Fibroblast of skin of left quadriceps (primary cell): ENCODE data around the gene CAMSAP2.
A peak's percentile ranks its signal among the peaks of the same experiment; 100 is the strongest.
"Not testable (repeated sequence)": the region's sequence is repeated elsewhere in the genome, so short reads cannot be mapped to it uniquely, and the experiment has no call there.

Experiments used
- DNase-seq, 2 experiments: peaks; one replicate each; pipeline ENCODE4 v3.0.0-alpha.2; 2013; ENCODE audit warnings: low read depth in 2 of 2

CAMSAP2 gene

GRCh38 chr1:200738949-200739651 is 407 bp downstream of the CAMSAP2 start:
- peak; percentile 64 to 66 for DNase-seq

- DNase-seq = no peak
These were observed 1.2 kb downstream of the CAMSAP2 start for GRCh38 chr1:200739702-200740570.

GRCh38 chr1:200740571-200741208 is 2.0 kb downstream of the CAMSAP2 start:
- DNase-seq = no peak

- DNase-seq = no peak
These were observed 3.0 kb downstream of the CAMSAP2 start for GRCh38 chr1:200741551-200742207.

GRCh38 chr1:200744143-200744542 is 5.5 kb downstream of the CAMSAP2 start:
- DNase-seq = no peak

DNA sequence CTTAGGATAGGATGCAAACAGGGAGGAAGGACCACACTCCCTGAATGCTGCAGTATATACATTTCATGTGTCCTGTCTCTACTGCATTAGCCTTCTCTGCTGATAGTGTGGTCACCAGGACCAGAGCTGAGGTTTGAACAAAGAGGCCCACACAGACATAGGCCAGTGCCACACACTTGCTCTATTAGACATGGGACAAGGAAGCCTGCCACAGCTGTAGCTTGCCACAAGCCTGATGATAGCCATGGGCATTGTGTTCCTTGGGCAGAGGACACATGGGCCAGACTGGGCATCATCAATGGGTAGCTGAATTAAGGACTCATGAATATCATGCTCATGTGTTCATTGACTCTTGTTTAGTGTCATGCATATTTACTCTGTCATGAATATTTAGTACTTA is 10.4 kb downstream of the CAMSAP2 start:
- DNase-seq = no peak

DNA sequence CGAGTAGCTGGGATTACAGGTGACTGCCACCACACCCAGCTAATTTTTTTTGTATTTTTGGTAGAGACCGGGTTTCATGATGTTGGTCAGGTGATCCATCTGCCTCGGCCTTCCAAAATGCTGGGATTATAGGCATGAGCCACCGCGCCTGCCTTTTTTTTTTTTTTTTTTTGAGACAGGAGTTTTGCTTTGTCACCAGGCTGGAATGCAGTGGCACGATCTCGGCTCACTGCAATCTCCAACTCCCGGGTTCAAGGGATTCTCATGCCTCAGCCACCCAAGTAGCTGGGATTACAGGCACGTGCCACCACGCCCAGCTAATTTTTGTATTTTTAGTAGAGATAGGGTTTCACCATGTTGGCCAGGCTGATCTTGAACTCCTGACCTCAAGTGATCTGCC is 12.1 kb downstream of the CAMSAP2 start:
- DNase-seq = not testable (repeated sequence)

GRCh38 chr1:200751717-200752116 is 13.0 kb downstream of the CAMSAP2 start:
- DNase-seq = no peak

DNA sequence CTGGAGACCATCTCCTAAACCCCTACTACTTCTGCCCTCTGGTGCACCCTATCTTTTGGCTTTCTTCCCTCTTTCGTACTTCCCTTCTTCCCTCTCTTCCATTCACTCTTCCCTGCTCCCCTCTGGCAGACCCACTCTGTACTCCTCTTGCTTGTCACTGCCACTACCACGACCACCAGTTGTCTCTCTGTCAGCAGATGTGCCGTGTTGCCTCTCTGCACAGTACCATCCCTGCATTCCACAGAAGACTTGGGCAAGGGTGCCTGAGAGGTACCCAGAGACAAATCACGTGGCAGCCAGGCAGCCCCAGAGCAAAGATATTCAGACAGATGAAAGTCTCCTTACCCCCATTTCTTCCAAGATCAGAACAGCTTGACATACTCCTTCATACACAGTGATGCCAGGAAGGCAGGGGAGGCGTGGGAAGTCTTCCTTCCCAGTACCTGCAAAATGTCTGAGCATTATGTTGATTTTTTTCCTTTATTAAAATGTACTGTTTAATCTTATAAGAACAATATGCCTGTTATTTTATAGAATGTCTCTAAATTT is 15.0 kb downstream of the CAMSAP2 start:
- DNase-seq = no peak

- DNase-seq = no peak
These were observed 16.8 kb downstream of the CAMSAP2 start for GRCh38 chr1:200755456-200755855.

- no peak for DNase-seq
These were observed 23.4 kb downstream of the CAMSAP2 start for GRCh38 chr1:200762089-200762488.

DNA sequence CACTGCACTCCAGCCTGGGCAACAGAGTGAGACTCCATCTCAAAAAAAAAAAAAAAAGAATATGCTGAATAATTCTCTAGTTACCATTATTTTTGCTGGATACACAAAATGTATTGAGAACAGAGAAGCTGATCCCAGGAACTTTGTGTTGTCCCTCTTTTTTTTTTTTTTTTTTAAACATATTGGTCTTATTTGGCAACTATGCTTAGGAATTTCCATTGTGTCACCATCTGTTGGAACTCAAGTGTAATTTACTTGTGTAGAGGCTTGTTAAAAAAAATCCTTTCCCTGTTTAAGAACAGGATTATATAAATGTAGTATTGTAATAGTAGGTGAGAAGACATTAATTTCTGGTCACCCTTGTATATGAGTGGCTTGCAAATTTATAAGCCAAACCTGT is 28.6 kb downstream of the CAMSAP2 start:
- peak in 1 of 2 experiments; percentile 6 for DNase-seq

DNA sequence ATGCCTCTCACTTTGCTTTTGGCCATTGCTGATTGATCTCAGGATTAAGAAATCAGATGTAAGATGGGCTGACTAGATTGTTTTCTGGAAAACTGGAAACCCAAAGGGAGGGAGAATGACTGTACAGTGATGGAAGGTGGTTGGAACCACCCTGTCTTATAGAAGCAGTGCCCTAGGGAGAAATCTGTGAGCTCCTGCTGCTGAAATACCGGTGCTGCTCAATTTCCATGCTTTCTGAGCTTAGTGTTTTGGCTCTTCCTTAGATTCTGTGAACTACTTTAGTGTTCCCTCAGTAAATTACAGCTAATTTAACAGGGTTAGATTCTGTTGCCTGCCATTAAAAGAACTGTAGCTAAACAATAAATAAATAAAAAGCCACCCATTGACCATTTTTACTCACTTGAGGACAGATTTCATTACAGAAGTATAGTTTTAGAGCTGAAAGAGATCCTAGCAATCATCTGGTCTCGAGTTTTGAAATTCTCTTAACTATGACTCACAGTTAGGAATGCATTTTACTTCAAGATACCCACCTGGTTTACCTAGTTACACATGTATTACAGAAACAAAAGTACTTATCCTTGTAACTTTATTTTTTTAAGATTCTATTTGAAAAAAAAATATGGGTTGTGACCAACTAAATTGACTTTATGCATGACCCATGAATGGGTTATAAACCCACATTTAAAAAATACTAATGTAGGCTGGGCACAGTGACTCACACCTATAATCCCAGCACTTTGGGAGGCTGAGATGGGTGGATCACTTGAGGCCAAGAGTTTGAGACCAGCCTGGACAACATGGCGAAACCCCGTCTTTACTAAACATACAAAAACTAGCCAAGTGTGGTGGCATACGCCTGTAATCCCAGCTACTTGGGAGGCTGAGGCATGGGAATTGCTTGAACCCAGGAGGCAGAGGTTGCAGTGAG is 33.2 kb downstream of the CAMSAP2 start:
- no peak for DNase-seq

GRCh38 chr1:200774311-200774710 is 35.6 kb downstream of the CAMSAP2 start:
- no peak for DNase-seq

DNA sequence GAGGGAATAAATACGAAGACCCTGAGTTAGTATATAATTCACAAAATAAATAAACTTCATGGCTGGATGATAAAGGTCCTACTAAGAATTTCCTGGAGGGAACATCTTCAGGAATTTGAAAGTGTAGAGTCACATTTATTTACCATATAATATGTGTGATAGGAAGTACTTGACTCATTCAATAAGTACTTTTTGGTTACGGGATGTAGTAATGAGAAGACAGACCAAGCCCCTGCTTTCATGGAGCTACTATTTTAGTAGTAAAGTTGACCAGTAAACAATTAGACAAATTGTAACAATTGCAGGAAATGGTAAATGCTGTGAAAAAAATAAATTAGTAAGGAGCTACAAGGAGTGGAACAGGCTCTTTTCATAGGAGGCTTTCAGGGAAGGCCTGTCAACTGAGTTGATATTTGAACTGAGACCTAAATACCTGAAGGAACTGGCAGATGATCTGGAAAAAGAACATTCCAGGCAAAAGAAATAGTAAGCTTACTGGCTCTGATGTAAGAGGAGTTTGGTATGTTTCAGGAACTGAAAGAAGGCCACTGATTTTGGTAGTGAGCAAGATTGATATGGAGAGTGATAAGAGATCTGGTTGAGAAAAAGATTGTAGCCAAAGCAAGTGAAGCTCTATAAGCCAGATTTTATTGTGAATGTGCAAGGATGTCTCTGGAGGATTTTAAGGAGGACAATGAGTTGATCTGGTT is 36.2 kb downstream of the CAMSAP2 start:
- no peak for DNase-seq

DNA sequence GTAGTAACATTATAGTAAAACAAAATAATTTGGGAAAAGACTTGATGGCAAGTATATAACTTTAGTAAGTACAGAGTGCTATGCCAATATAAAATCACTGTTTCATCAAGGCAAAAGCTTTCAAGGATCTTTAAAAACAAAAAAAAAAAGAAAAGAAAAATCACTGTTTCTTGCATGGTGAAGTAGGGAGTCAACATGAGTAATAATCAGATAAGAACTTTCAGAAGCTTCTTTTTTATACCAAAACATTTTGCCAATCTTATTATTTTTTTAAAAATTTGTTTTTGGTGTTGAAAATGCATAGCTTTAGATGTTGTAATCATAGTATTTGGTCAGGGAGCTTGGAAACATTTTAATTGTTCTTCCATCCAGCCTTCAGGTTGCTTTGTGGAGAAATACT is 37.2 kb downstream of the CAMSAP2 start:
- DNase-seq = no peak

GRCh38 chr1:200776949-200777348 is 38.3 kb downstream of the CAMSAP2 start:
- no peak for DNase-seq

DNA sequence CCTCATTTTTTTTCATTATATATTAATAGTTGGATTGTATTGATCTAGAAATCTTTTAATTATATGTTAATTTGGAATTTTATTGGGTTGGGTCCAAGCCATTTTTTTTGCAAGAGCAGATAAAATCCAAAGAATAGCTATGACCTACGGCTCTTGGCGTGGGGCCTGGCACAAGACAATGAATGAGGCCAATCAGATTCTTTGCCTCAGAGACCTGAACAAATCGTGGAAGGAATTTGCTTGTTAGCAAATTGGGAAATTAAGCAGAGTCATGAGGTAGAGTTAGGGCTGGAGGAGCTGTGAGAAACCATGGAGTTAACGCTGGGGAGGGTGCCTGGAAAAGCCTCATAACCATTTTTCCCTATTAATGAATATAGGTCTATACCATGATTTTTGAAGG is 40.1 kb downstream of the CAMSAP2 start:
- no peak for DNase-seq

GRCh38 chr1:200779326-200779725 is 40.6 kb downstream of the CAMSAP2 start:
- no peak for DNase-seq
